ENCODE data around the gene ST6GALNAC6. TPM values are rescaled to one million over a fixed set of nuclear protein-coding genes. Genes with fewer than 3 reads are reported as not detected.

The ST6GALNAC6 gene
- total RNA-seq, 4 donors from 2014 or later, result 14.5 to 69.4 (median 26.1) TPM

GRCh38 chr9:127942216-127943010 lies 43.0 kb upstream of the ST6GALNAC6 start:
- H3K4me3 ChIP-seq, result no peak overlapping the region
- peak; percentile 59 to 91 (median 82) for TF ChIP-seq CTCF (IDR thresholded peaks at IDR 0.05)
- no peak for TF ChIP-seq POLR2A (IDR thresholded peaks at IDR 0.05)
- DNase-seq, result no peak
- no peaks in the 10 kb centered on the region for H3K9me3 ChIP-seq
- H3K27ac ChIP-seq, result peak overlapping the region in 2 of 4 donors; percentile 19 to 56
- WGBS, 2 donors, result 72 to 100% methylated on average over 1 to 2 of the region's 18 CpGs
- H3K4me1 ChIP-seq, result peaks cover 8 to 57% (median 10%) of the 10 kb centered on the region in 3 donors
- intact Hi-C loops (cut with DNase I), result loop anchor here (2.0 to 10.0 kb wide), 2 partner anchors 92 to 162 kb away; no protein-coding TSS in a partner anchor
- peaks cover 29 to 76% (median 33%) of the 10 kb centered on the region in 3 donors for H3K36me3 ChIP-seq
- H3K27me3 ChIP-seq, result no peaks in the 10 kb centered on the region

- no peaks in the 10 kb centered on the region for H3K9me3 ChIP-seq
- H3K4me1 ChIP-seq, result peaks cover 12 to 61% (median 14%) of the 10 kb centered on the region in 3 donors
- WGBS, 2 donors, result 26 to 90% methylated on average over 2 of the region's 3 CpGs
- H3K27ac ChIP-seq, result no peak overlapping the region
- no peaks in the 10 kb centered on the region for H3K27me3 ChIP-seq
- H3K4me3 ChIP-seq, result no peak overlapping the region
- intact Hi-C loops (cut with DNase I), result loop anchor here (2.0 to 10.0 kb wide), 2 partner anchors 93 to 163 kb away; no protein-coding TSS in a partner anchor
- peaks cover 29 to 71% (median 33%) of the 10 kb centered on the region in 3 donors for H3K36me3 ChIP-seq
- DNase-seq, result no peak
- no peak for TF ChIP-seq CTCF (IDR thresholded peaks at IDR 0.05)
- no peak for TF ChIP-seq POLR2A (IDR thresholded peaks at IDR 0.05)
Measured at GRCh38 chr9:127941961-127942215, 42.5 kb upstream of the ST6GALNAC6 start.

- H3K4me1 ChIP-seq, result peaks cover 18 to 61% (median 19%) of the 10 kb centered on the region in 3 donors
Measured at GRCh38 chr9:127941062-127941960, 41.9 kb upstream of the ST6GALNAC6 start.

GRCh38 chr9:127940593-127940992 lies 41.2 kb upstream of the ST6GALNAC6 start:
- Histone ChIP-seq H3K36me3 (peaks cover 29 to 66% (median 33%) of the 10 kb centered on the region in 3 donors), H3K9me3 (no peaks in the 10 kb centered on the region), H3K27ac (no peak overlapping the region), H3K4me3 (no peak overlapping the region), H3K27me3 (no peaks in the 10 kb centered on the region), H3K4me1 (peaks cover 24 to 61% (median 25%) of the 10 kb centered on the region in 3 donors)
- TF ChIP-seq POLR2A (IDR thresholded peaks at IDR 0.05) (no peak), CTCF (IDR thresholded peaks at IDR 0.05) (no peak)
- DNase-seq, result no peak
- 86 to 95% methylated on average over 4 of the region's 4 CpGs for WGBS, 2 donors
- intact Hi-C loops (cut with DNase I), result loop anchor here (10.0 kb wide), 1 partner anchor 164 kb away; no protein-coding TSS in a partner anchor

More at GRCh38 chr9:127941062-127941960, 41.9 kb upstream of the ST6GALNAC6 start:
- Histone ChIP-seq H3K27me3 (no peaks in the 10 kb centered on the region), H3K36me3 (peaks cover 29 to 67% (median 33%) of the 10 kb centered on the region in 3 donors), H3K4me3 (no peak overlapping the region), H3K9me3 (no peaks in the 10 kb centered on the region), H3K27ac (no peak overlapping the region)
- DNase-seq, result no peak
- intact Hi-C loops (cut with DNase I), result loop anchor here (10.0 kb wide), 1 partner anchor 163 kb away; no protein-coding TSS in a partner anchor
- TF ChIP-seq CTCF (IDR thresholded peaks at IDR 0.05) (no peak), POLR2A (IDR thresholded peaks at IDR 0.05) (no peak)
- 70 to 80% methylated on average over 5 to 9 of the region's 18 CpGs for WGBS, 2 donors
